ENCODE data around the gene ORC3. TPM values are rescaled to one million over a fixed set of nuclear protein-coding genes. Genes with fewer than 3 reads are reported as not detected.

The ORC3 gene
- total and polyA plus RNA-seq, 10 of the 15 experiments (the other 5 are each of a cell fraction or from before 2014, with no cell fraction given) = 27.2 to 76.3 (median 54.6) TPM

GRCh38 chr6:87701676-87702588 lies 112.0 kb downstream of the ORC3 start, which contains the start of gene AKIRIN2 (continued):
- TF ChIP-seq ZBTB4 (CRISPR knock-in tag; IDR thresholded peaks at IDR 0.05) (no peak), RUNX3 (IDR thresholded peaks at IDR 0.05; ENCODE audit: low read length) (no peak), ZSCAN29 (IDR thresholded peaks at IDR 0.05) (no peak), YBX1 (IDR thresholded peaks at IDR 0.05) (no peak), TAF1 (IDR thresholded peaks at IDR 0.05; ENCODE audit: borderline replicate concordance, low read depth, low read length) (peak; percentile 95), TCF7 (IDR thresholded peaks at IDR 0.05; ENCODE audit: borderline replicate concordance) (no peak), GATAD2B (conservative IDR thresholded peaks at IDR 0.05; ENCODE audit: low read depth) (peak; percentile 92), SMARCA5 (IDR thresholded peaks at IDR 0.05) (peak; percentile 69; the same call in 1 of the 2 replicates), SIN3A (IDR thresholded peaks at IDR 0.05; ENCODE audit: low read depth, low read length) (peak; percentile 88), NFIC (IDR thresholded peaks at IDR 0.05; ENCODE audit: low read depth, low read length) (peak; percentile 18; the same call in 1 of the 2 replicates), PAX8 (IDR thresholded peaks at IDR 0.05) (no peak; the same call in 1 of the 2 replicates)
- TF ChIP-seq, protein P1, sequence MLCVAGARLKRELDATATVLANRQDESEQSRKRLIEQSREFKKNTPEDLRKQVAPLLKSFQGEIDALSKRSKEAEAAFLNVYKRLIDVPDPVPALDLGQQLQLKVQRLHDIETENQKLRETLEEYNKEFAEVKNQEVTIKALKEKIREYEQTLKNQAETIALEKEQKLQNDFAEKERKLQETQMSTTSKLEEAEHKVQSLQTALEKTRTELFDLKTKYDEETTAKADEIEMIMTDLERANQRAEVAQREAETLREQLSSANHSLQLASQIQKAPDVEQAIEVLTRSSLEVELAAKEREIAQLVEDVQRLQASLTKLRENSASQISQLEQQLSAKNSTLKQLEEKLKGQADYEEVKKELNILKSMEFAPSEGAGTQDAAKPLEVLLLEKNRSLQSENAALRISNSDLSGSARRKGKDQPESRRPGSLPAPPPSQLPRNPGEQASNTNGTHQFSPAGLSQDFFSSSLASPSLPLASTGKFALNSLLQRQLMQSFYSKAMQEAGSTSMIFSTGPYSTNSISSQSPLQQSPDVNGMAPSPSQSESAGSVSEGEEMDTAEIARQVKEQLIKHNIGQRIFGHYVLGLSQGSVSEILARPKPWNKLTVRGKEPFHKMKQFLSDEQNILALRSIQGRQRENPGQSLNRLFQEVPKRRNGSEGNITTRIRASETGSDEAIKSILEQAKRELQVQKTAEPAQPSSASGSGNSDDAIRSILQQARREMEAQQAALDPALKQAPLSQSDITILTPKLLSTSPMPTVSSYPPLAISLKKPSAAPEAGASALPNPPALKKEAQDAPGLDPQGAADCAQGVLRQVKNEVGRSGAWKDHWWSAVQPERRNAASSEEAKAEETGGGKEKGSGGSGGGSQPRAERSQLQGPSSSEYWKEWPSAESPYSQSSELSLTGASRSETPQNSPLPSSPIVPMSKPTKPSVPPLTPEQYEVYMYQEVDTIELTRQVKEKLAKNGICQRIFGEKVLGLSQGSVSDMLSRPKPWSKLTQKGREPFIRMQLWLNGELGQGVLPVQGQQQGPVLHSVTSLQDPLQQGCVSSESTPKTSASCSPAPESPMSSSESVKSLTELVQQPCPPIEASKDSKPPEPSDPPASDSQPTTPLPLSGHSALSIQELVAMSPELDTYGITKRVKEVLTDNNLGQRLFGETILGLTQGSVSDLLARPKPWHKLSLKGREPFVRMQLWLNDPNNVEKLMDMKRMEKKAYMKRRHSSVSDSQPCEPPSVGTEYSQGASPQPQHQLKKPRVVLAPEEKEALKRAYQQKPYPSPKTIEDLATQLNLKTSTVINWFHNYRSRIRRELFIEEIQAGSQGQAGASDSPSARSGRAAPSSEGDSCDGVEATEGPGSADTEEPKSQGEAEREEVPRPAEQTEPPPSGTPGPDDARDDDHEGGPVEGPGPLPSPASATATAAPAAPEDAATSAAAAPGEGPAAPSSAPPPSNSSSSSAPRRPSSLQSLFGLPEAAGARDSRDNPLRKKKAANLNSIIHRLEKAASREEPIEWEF (IDR thresholded peaks at IDR 0.05; ENCODE audit: insufficient replicate concordance, low read depth, low read length) = no peak
- TF ChIP-seq, protein P2, sequence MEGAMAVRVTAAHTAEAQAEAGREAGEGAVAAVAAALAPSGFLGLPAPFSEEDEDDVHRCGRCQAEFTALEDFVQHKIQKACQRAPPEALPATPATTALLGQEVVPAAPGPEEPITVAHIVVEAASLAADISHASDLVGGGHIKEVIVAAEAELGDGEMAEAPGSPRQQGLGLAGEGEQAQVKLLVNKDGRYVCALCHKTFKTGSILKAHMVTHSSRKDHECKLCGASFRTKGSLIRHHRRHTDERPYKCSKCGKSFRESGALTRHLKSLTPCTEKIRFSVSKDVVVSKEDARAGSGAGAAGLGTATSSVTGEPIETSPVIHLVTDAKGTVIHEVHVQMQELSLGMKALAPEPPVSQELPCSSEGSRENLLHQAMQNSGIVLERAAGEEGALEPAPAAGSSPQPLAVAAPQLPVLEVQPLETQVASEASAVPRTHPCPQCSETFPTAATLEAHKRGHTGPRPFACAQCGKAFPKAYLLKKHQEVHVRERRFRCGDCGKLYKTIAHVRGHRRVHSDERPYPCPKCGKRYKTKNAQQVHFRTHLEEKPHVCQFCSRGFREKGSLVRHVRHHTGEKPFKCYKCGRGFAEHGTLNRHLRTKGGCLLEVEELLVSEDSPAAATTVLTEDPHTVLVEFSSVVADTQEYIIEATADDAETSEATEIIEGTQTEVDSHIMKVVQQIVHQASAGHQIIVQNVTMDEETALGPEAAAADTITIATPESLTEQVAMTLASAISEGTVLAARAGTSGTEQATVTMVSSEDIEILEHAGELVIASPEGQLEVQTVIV (IDR thresholded peaks at IDR 0.05; ENCODE audit: borderline replicate concordance, partially characterized antibody) = peak; percentile 89
- TF ChIP-seq, protein P3, sequence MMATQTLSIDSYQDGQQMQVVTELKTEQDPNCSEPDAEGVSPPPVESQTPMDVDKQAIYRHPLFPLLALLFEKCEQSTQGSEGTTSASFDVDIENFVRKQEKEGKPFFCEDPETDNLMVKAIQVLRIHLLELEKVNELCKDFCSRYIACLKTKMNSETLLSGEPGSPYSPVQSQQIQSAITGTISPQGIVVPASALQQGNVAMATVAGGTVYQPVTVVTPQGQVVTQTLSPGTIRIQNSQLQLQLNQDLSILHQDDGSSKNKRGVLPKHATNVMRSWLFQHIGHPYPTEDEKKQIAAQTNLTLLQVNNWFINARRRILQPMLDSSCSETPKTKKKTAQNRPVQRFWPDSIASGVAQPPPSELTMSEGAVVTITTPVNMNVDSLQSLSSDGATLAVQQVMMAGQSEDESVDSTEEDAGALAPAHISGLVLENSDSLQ (IDR thresholded peaks at IDR 0.05) = peak; percentile 51; the same call in 1 of the 2 replicates
